PFSK-1 (cell line): ENCODE data around the gene CPNE9.

Source experiments
- POLR2AphosphoS5 ChIP-seq: IDR thresholded peaks from 2 replicates; pipeline ENCODE4 v1.6.1; 2012; ENCODE audit warnings: low read depth, mild to moderate bottlenecking, control low read depth, low read length, moderate library complexity
- REST ChIP-seq, 2 experiments: IDR thresholded peaks; 2 replicates each; pipeline versions ENCODE4 v1.6.1 to v1.8.0; 2011 to 2012; ENCODE audit warnings: low read depth in 2 of 2, low read length in 2 of 2, control low read depth in 1 of 2, inconsistent platforms in 1 of 2, mild to moderate bottlenecking in 1 of 2, moderate library complexity in 1 of 2; ENCODE audit not compliant: insufficient read depth in 1 of 2
- SIN3A ChIP-seq: IDR thresholded peaks from 2 replicates; pipeline ENCODE4 v1.6.1; 2012; ENCODE audit warnings: mild to moderate bottlenecking, low read length, moderate library complexity, borderline replicate concordance; ENCODE audit not compliant: insufficient read depth
- TAF1 ChIP-seq: IDR thresholded peaks from 2 replicates; pipeline ENCODE4 v1.6.1; 2012; ENCODE audit warnings: low read length, control low read depth, borderline replicate concordance; ENCODE audit not compliant: insufficient read depth

DNA sequence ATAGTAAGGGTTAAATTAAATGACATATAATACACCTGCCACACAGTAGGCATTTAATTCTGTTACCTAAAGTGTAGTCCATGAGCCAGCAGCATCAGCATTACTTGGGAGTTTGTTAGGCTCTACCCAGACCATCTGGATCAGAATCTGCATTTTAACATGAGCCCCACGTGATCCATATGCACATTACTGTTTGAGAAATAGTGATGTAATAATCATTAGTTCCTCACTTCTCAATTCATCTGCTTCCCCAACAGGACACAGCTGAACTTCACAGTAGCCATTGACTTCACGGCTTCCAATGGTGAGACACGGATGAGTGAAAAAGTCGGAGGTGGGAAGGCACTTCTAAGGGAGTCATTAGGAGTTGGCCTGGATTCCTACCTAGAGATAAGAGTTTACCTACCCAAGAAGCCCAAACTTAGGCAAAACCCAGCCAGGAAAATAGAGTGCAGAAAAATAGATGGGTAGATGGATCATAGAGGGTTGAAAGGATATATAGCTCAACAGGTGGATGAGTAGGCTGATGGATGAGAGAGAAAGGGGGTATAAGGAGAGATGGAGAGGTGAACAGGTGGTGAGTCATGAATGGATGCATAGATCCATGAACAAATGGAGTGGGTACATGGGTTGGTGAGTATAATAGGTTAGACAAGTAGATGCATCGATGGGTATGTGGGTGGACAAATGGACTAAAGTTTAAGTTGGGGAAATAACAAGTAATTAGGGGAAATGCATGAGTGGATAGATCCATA lies 13.3 kb downstream of the CPNE9 start:
- TF ChIP-seq POLR2AphosphoS5 (no peak), TAF1 (no peak), REST (IDR thresholded peaks at IDR 0.05; ENCODE audit: insufficient read depth in 1 of 2, low read depth in 2 of 2, low read length in 2 of 2) (no peak), SIN3A (no peak)
